Stomach (tissue), 19 donors: ENCODE data around the gene CRAMP1. TPM values are rescaled to one million over a fixed set of nuclear protein-coding genes. Genes with fewer than 3 reads are reported as not detected.

ENCODE experiments used
- DNase-seq, 2 donors: peaks; one replicate each; pipeline versions ENCODE4 v3.0.0 to v3.0.0-alpha.2; 2013 to 2019
- H3K27ac ChIP-seq, 5 donors: fragments of 200-600 bp in 4 of 5; sonication (generic) in 4 of 5; one replicate each; pipeline ENCODE4 v1.5.1; 2013 to 2019; ENCODE audit warnings: mild to moderate bottlenecking in 1 of 5, moderate library complexity in 1 of 5
- H3K27me3 ChIP-seq, 3 donors: fragments of 200-600 bp; sonication (generic); one replicate each; pipeline ENCODE4 v1.5.1; 2017 to 2019; ENCODE audit warnings: mixed run types in 1 of 3
- H3K36me3 ChIP-seq, 4 donors: fragments of 200-600 bp; sonication (generic); 1 replicate in 3 of 4; 2 replicates in 1 of 4; pipeline ENCODE4 v1.5.1; 2016 to 2019
- H3K4me1 ChIP-seq, 4 donors: fragments of 200-600 bp; sonication (generic); one replicate each; pipeline ENCODE4 v1.5.1; 2016 to 2019
- H3K4me3 ChIP-seq, 4 donors: fragments of 200-600 bp; sonication (generic) in 3 of 4; one replicate each; pipeline ENCODE4 v1.5.1; 2016 to 2019; ENCODE audit warnings: mild to moderate bottlenecking in 1 of 4
- H3K9me3 ChIP-seq, 4 donors: fragments of 200-600 bp; sonication (generic); one replicate each; pipeline ENCODE4 v1.5.1; 2016 to 2019
- EP300 ChIP-seq: sonication (generic); formaldehyde crosslinking; IDR thresholded peaks from one replicate; pipeline ENCODE4 v1.6.1; 2017; ENCODE audit warnings: antibody characterized with exemption
- POLR2A ChIP-seq, 4 donors: fragments of 450-650 bp; IDR thresholded peaks; one replicate each; pipeline ENCODE4 v1.6.1; 2016; ENCODE audit warnings: antibody characterized with exemption in 4 of 4, control low read depth in 2 of 4, mild to moderate bottlenecking in 1 of 4, moderate library complexity in 1 of 4
- POLR2AphosphoS5 ChIP-seq, 3 donors: sonication (generic); formaldehyde crosslinking; IDR thresholded peaks; one replicate each; pipeline ENCODE4 v1.6.1; 2016; ENCODE audit warnings: antibody characterized with exemption in 3 of 3
- WGBS, 5 donors: extraction: QIAGEN DNeasy Blood & Tissue Kit in 3 of 5; methylation state at CpG; one replicate each; pipeline versions ENCODE4 v1.1.5 to v1.1.7; 2013 to 2018; 5-methylcytosine and 5-hydroxymethylcytosine counted together
- intact Hi-C: fragments of 100-400 bp; cut with DNase I; formaldehyde crosslinking; loops from one replicate; pipeline ENCODE4 v1.15.1; 2023; ENCODE audit warnings: low total_unique reads
- long read RNA-seq, 10 donors: transcript quantifications; one replicate each; lab custom pipeline, GENCODE V29; 2026
- polyA plus RNA-seq, 3 donors: library from polyadenylated mRNA; stranded (reverse); fragments of 200-250 nt; gene quantifications; one replicate each; pipeline ENCODE4 v1.2.3, GENCODE V29; 2013
- total RNA-seq, 5 donors: library from RNA; depleted of rRNA; stranded (reverse); fragments of >200 nt; gene quantifications; one replicate each; pipeline versions ENCODE4 v1.1.0 to v1.2.3, GENCODE V29; 2014 to 2016
- TF ChIP-seq, protein P1 (sequence below), 7 experiments: fragments of 450-650 bp in 4 of 7; fragments of 200-600 bp in 3 of 7; sonication (generic) in 3 of 7; IDR thresholded peaks; one replicate each; pipeline ENCODE4 v1.5.1; 2016 to 2019; ENCODE audit warnings: antibody characterized with exemption in 7 of 7, control low read depth in 2 of 7, mild to moderate bottlenecking in 1 of 7
- donor health status: healthy with polysubstance abuse.
- donor health status: Bipolar disorder and iron deficiency.
- donor health status: healthy.

CRAMP1 gene, protein sequence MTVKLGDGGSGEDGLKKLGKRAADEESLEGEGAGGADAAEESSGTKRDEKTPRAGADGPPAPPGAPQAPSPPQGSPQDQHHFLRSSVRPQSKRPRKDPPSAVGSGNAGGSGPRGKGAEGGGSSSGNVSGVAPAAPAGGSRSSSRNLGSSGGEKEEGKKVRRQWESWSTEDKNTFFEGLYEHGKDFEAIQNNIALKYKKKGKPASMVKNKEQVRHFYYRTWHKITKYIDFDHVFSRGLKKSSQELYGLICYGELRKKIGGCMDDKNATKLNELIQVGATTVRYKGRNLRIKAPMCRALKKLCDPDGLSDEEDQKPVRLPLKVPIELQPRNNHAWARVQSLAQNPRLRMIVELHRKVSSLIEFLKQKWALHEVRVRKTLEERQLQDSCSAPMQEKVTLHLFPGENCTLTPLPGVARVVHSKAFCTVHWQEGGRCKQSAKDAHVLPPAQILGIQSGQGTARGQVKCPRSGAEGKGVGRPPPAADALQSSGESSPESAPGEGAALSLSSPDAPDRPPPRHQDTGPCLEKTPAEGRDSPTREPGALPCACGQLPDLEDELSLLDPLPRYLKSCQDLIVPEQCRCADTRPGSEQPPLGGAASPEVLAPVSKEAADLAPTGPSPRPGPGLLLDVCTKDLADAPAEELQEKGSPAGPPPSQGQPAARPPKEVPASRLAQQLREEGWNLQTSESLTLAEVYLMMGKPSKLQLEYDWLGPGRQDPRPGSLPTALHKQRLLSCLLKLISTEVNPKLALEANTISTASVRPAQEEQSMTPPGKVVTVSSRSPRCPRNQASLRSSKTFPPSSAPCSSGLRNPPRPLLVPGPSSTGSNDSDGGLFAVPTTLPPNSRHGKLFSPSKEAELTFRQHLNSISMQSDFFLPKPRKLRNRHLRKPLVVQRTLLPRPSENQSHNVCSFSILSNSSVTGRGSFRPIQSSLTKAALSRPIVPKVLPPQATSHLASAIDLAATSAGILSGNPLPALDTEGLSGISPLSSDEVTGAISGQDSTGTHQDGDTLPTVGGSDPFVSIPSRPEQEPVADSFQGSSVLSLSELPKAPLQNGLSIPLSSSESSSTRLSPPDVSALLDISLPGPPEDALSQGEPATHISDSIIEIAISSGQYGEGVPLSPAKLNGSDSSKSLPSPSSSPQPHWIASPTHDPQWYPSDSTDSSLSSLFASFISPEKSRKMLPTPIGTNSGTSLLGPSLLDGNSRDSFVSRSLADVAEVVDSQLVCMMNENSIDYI (N-terminal part only)
- 10 to 100 TPM in 4 of 5 donors, 1 to 10 TPM in 1; 9.9 to 28.1 (median 14.6) TPM for total RNA-seq
- polyA plus RNA-seq, result 1 to 10 TPM; 3.4 to 4.6 (median 4.6) TPM
- long read RNA-seq, donor 1, result 0 reads
- long read RNA-seq, donor 2, result 0 reads
- long read RNA-seq, donor 3, result 0 reads
- long read RNA-seq, donor 4, result 0 reads
- long read RNA-seq, donor 5, partial matches to known transcripts, result 0 of 2 reads
- long read RNA-seq, donor 5, other reads (novel, unspliced or antisense), result 0 of 2 reads
- long read RNA-seq, donor 6, partial matches to known transcripts, result 15 of 16 reads
- long read RNA-seq, donor 6, other reads (novel, unspliced or antisense), result 0 of 16 reads
- long read RNA-seq, donor 7, partial matches to known transcripts, result 0 of 2 reads
- long read RNA-seq, donor 7, other reads (novel, unspliced or antisense), result 0 of 2 reads
- long read RNA-seq, donor 8, result 0 reads
- long read RNA-seq, donor 9, result 0 reads
- long read RNA-seq, donor 10, result 0 reads

DNA sequence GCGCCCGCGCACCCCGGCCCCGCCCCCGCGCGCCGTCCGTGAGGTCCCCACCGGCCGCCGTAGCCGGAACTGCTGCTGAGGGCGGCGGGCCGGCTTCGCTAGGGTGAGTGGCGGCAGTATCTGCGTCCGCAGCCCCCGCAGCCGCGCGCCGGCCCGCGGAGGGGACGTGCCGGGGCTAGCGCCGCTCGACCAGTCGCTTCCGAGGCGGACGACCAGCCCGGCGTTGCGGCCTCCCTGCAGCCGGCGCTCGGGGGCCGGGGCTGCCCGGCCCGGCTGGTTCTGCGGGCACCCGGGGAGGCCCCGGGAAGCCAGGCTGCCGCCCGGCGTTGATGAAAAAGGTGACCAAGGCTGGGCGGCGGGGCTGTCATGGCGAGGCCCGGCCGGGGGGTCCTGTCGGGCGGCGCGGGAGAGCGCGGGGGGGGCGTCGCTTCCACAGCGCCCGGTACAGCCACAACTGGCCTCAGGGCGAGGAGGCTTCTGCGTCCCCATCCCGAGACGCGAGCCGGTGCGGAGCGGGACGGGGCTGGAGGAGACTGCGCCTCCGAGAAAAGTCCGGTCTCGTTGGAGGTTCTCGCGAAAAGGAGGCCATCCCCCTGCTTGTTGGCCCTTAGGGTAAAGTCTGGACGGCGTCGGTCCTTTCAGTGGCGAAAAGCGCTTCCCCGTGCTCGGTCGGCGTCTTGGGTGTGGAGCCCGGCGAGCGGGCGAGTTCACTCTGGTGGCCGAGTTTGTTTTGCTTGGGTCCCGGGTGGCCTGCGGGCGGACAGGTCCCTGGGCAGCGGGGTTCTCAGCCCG, at the start of gene CRAMP1:
TSS of gene CRAMP1 (plus strand) at position 41 of the 792 bp plus-strand sequence. CDS start 2,280 bp downstream, outside the sequence.
- H3K4me1 ChIP-seq, result peaks cover 45 to 73% (median 65%) of the 10 kb centered on the region in 4 donors
- H3K27me3 ChIP-seq, result no peaks in the 10 kb centered on the region
- peaks cover 5 to 16% (median 13%) of the 10 kb centered on the region in 4 donors for H3K36me3 ChIP-seq
- peak in 1 of 2 donors; percentile 46 for DNase-seq
- H3K9me3 ChIP-seq, result no peaks in the 10 kb centered on the region
- H3K27ac ChIP-seq, result peak within 1 kb of the TSS; percentile 78 to 93 (median 85)
- 0 to 1% (median 1%) methylated on average over 42 to 100 of the region's 101 CpGs for WGBS, 5 donors
- no peak for TF ChIP-seq POLR2A (IDR thresholded peaks at IDR 0.05)
- TF ChIP-seq, protein P1, sequence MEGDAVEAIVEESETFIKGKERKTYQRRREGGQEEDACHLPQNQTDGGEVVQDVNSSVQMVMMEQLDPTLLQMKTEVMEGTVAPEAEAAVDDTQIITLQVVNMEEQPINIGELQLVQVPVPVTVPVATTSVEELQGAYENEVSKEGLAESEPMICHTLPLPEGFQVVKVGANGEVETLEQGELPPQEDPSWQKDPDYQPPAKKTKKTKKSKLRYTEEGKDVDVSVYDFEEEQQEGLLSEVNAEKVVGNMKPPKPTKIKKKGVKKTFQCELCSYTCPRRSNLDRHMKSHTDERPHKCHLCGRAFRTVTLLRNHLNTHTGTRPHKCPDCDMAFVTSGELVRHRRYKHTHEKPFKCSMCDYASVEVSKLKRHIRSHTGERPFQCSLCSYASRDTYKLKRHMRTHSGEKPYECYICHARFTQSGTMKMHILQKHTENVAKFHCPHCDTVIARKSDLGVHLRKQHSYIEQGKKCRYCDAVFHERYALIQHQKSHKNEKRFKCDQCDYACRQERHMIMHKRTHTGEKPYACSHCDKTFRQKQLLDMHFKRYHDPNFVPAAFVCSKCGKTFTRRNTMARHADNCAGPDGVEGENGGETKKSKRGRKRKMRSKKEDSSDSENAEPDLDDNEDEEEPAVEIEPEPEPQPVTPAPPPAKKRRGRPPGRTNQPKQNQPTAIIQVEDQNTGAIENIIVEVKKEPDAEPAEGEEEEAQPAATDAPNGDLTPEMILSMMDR (IDR thresholded peaks at IDR 0.05), result no peak
- peak in 2 of 3 donors; percentile 43 to 57 for TF ChIP-seq POLR2AphosphoS5 (IDR thresholded peaks at IDR 0.05)
- no peak for TF ChIP-seq EP300
- intact Hi-C loops, result no loop called here
- H3K4me3 ChIP-seq, result peak within 1 kb of the TSS; percentile 96 to 100 (median 98)

DNA sequence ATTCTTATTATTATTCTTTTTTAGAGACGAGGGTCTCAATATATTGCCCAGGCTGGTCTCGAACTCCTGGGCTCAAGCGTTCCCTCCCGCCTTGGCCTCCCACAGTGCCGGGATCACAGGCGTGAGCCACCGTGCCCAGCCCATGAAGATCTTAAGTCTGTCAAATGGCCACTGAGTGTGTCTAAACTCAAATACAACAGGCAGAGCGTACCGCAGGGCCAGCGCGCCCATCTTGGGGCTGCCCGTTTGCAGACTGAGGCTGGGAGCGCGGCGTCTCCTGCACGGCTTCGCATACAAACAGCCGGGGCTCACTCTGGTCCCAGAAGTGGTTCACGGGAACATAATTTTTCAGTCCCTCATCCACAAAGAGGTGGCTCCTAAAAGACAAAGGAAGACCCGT, 48.4 kb upstream of the CRAMP1 start:
- Histone ChIP-seq H3K27ac (no peak overlapping the region), H3K4me3 (no peak overlapping the region)
- WGBS, 5 donors, result 94 to 98% (median 97%) methylated on average over 20 of the region's 20 CpGs

DNA sequence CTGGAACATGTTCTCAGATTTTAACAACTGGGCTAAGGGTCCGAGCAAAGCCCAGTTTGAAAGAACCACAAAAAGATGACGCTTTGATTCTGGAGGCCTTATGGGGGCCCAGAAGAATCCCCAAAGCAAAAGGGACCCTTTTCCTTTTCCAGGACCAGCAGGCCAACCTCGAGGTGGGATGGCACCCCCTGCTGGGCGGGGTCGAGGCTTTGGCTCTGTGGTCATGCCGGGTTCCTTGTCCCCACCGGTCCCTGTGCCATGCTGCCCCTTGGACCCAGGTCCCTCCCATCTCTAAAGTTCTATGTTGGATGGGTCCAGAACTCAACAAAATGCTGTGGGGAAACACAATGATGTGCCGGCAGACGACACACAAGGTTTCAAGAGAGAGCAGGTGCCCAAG, 47.8 kb upstream of the CRAMP1 start:
- no peak overlapping the region for H3K4me3 ChIP-seq
- 77 to 82% (median 78%) methylated on average over 7 to 9 of the region's 9 CpGs for WGBS, 5 donors
- H3K9me3 ChIP-seq, result no peaks in the 10 kb centered on the region
- H3K4me1 ChIP-seq, result no peaks in the 10 kb centered on the region
- no peak overlapping the region for H3K27ac ChIP-seq
- H3K27me3 ChIP-seq, result no peaks in the 10 kb centered on the region
- intact Hi-C loops, result no loop called here
- TF ChIP-seq POLR2A (IDR thresholded peaks at IDR 0.05), result no peak
- TF ChIP-seq POLR2AphosphoS5 (IDR thresholded peaks at IDR 0.05), result no peak
- no peak for TF ChIP-seq EP300
- TF ChIP-seq, protein P1 (IDR thresholded peaks at IDR 0.05), result peak in 1 of 7 experiments; percentile 12
- DNase-seq, result no peak
- H3K36me3 ChIP-seq, result peaks cover 3 to 88% (median 63%) of the 10 kb centered on the region in 4 donors

More for the DNA sequence above, 48.4 kb upstream of the CRAMP1 start:
- TF ChIP-seq, protein P1 (IDR thresholded peaks at IDR 0.05), result no peak
- no peak for TF ChIP-seq EP300
- Histone ChIP-seq H3K36me3 (peaks cover 3 to 93% (median 68%) of the 10 kb centered on the region in 4 donors), H3K27me3 (no peaks in the 10 kb centered on the region), H3K4me1 (no peaks in the 10 kb centered on the region), H3K9me3 (no peaks in the 10 kb centered on the region)
- no peak for DNase-seq
- intact Hi-C loops, result no loop called here
